Effector memory CD8-positive, alpha-beta T cell (primary cell): ENCODE results near the gene TMEM30B.

ENCODE experiments used
- ATAC-seq: fragments of 150-1000 bp; cut with Tn5 transposase; replicated peaks from 2 replicates; pipeline ENCODE4 v1.10.0; 2021; ENCODE audit warnings: mild to moderate bottlenecking, moderate library complexity
- DNase-seq, 3 experiments: peaks; one replicate each; pipeline ENCODE4 v3.0.0; 2021
- H3K27ac Mint-ChIP-seq, 2 donors: one replicate each; pipeline ENCODE4 v1.8.0; 2022; ENCODE audit warnings: mild to moderate bottlenecking in 2 of 2, mixed read lengths in 2 of 2, moderate library complexity in 2 of 2
- H3K27me3 Mint-ChIP-seq, 2 donors: one replicate each; pipeline ENCODE4 v1.8.0; 2022; ENCODE audit warnings: mixed read lengths in 2 of 2
- H3K36me3 Mint-ChIP-seq: one replicate; pipeline ENCODE4 v1.8.0; 2022; ENCODE audit warnings: mild to moderate bottlenecking, moderate library complexity, mixed read lengths; ENCODE audit not compliant: insufficient read depth
- H3K4me1 Mint-ChIP-seq, 2 donors: one replicate each; pipeline ENCODE4 v1.8.0; 2022; ENCODE audit warnings: low read depth in 2 of 2, mixed read lengths in 2 of 2
- H3K4me3 Mint-ChIP-seq, 2 donors: one replicate each; pipeline ENCODE4 v1.8.0; 2022; ENCODE audit warnings: mild to moderate bottlenecking in 2 of 2, mixed read lengths in 2 of 2, moderate library complexity in 2 of 2
- H3K9me3 Mint-ChIP-seq, 2 donors: one replicate each; pipeline ENCODE4 v1.8.0; 2022; ENCODE audit warnings: mixed read lengths in 2 of 2
- total RNA-seq, 9 experiments: gene quantifications; one replicate each; lab custom pipeline; 2026; lab: John Stamatoyannopoulos, UW

The TMEM30B gene
- 3.1 to 13.5 (median 6.0) reads per million in 9 experiments for total RNA-seq

- Mint-ChIP-seq H3K27me3 (no peaks in the 10 kb centered on the region), H3K4me1 (peaks cover 22 to 31% of the 10 kb centered on the region in 2 donors)
- peak; percentile 21 for ATAC-seq
These were observed at the start of gene TMEM30B for GRCh38 chr14:61281186-61281947. Gene TMEM30B, minus strand, starts transcription at chr14:61281338. Its CDS starts 191 bp downstream, at chr14:61281147.

GRCh38 chr14:61330511-61330910 is 49.4 kb upstream of the TMEM30B start:
- ATAC-seq (peak; percentile 31), DNase-seq (no peak)
- Mint-ChIP-seq H3K9me3 (no peaks in the 10 kb centered on the region), H3K27ac (peak overlapping the region; percentile 93), H3K36me3 (peaks cover 50% of the 10 kb centered on the region), H3K27me3 (no peaks in the 10 kb centered on the region), H3K4me3 (no peak overlapping the region), H3K4me1 (peaks cover 63 to 80% of the 10 kb centered on the region in 2 donors)

More at GRCh38 chr14:61281186-61281947, at the start of gene TMEM30B:
- H3K36me3 Mint-ChIP-seq, result peaks cover 9% of the 10 kb centered on the region
- peak in 2 of 3 experiments; percentile 10 to 24 for DNase-seq
- H3K9me3 Mint-ChIP-seq, result no peaks in the 10 kb centered on the region
- peak within 1 kb of the TSS; percentile 91 to 97 for H3K27ac Mint-ChIP-seq
- H3K4me3 Mint-ChIP-seq, result peak within 1 kb of the TSS; percentile 93 to 96

GRCh38 chr14:61329478-61330051 is 48.4 kb upstream of the TMEM30B start:
- Mint-ChIP-seq H3K36me3 (peaks cover 49% of the 10 kb centered on the region), H3K27me3 (no peaks in the 10 kb centered on the region), H3K4me3 (no peak overlapping the region), H3K9me3 (no peaks in the 10 kb centered on the region), H3K4me1 (peaks cover 65 to 80% of the 10 kb centered on the region in 2 donors), H3K27ac (peak overlapping the region; percentile 93)
- ATAC-seq (no peak), DNase-seq (no peak)

- DNase-seq (no peak), ATAC-seq (no peak)
- H3K27me3 Mint-ChIP-seq, result no peaks in the 10 kb centered on the region
- peaks cover 47% of the 10 kb centered on the region for H3K36me3 Mint-ChIP-seq
- peaks cover 61 to 76% of the 10 kb centered on the region in 2 donors for H3K4me1 Mint-ChIP-seq
- peak overlapping the region; percentile 93 for H3K27ac Mint-ChIP-seq
- no peak overlapping the region for H3K4me3 Mint-ChIP-seq
- H3K9me3 Mint-ChIP-seq, result no peaks in the 10 kb centered on the region
These were observed 47.6 kb upstream of the TMEM30B start for GRCh38 chr14:61328626-61329262.

- Mint-ChIP-seq H3K36me3 (peaks cover 62% of the 10 kb centered on the region), H3K4me1 (peaks cover 49 to 59% of the 10 kb centered on the region in 2 donors), H3K9me3 (no peaks in the 10 kb centered on the region), H3K27ac (peak overlapping the region; percentile 93), H3K4me3 (no peak overlapping the region), H3K27me3 (no peaks in the 10 kb centered on the region)
- no peak for ATAC-seq
- no peak for DNase-seq
These were observed 45.7 kb upstream of the TMEM30B start for GRCh38 chr14:61326847-61327246.

GRCh38 chr14:61326146-61326545 is 45.0 kb upstream of the TMEM30B start:
- Mint-ChIP-seq H3K27me3 (no peaks in the 10 kb centered on the region), H3K27ac (peak overlapping the region; percentile 93), H3K4me1 (peaks cover 47 to 57% of the 10 kb centered on the region in 2 donors), H3K4me3 (no peak overlapping the region), H3K9me3 (no peaks in the 10 kb centered on the region), H3K36me3 (peaks cover 62% of the 10 kb centered on the region)
- ATAC-seq (no peak), DNase-seq (no peak)

- DNase-seq (no peak), ATAC-seq (no peak)
- H3K27me3 Mint-ChIP-seq, result no peaks in the 10 kb centered on the region
- no peak overlapping the region for H3K4me3 Mint-ChIP-seq
- no peaks in the 10 kb centered on the region for H3K9me3 Mint-ChIP-seq
- peaks cover 42 to 51% of the 10 kb centered on the region in 2 donors for H3K4me1 Mint-ChIP-seq
- H3K36me3 Mint-ChIP-seq, result peaks cover 62% of the 10 kb centered on the region
- H3K27ac Mint-ChIP-seq, result peak overlapping the region; percentile 93 to 95
These were observed 44.0 kb upstream of the TMEM30B start for GRCh38 chr14:61325166-61325565.

GRCh38 chr14:61323970-61324369 is 42.8 kb upstream of the TMEM30B start:
- peaks cover 32 to 40% of the 10 kb centered on the region in 2 donors for H3K4me1 Mint-ChIP-seq
- ATAC-seq (no peak), DNase-seq (no peak)
- no peaks in the 10 kb centered on the region for H3K27me3 Mint-ChIP-seq
- H3K36me3 Mint-ChIP-seq, result peaks cover 50% of the 10 kb centered on the region
- no peaks in the 10 kb centered on the region for H3K9me3 Mint-ChIP-seq
- no peak overlapping the region for H3K4me3 Mint-ChIP-seq
- peak overlapping the region; percentile 93 to 95 for H3K27ac Mint-ChIP-seq

- Mint-ChIP-seq H3K36me3 (peaks cover 39% of the 10 kb centered on the region), H3K9me3 (no peaks in the 10 kb centered on the region), H3K4me3 (no peak overlapping the region), H3K27ac (peak overlapping the region; percentile 93 to 95), H3K4me1 (peaks cover 27 to 31% of the 10 kb centered on the region in 2 donors), H3K27me3 (no peaks in the 10 kb centered on the region)
- ATAC-seq (peak; percentile 36), DNase-seq (no peak)
These were observed 41.7 kb upstream of the TMEM30B start for GRCh38 chr14:61322799-61323290.

GRCh38 chr14:61322011-61322798 is 41.1 kb upstream of the TMEM30B start:
- H3K27ac Mint-ChIP-seq, result peak overlapping the region; percentile 93 to 95
- no peaks in the 10 kb centered on the region for H3K9me3 Mint-ChIP-seq
- H3K36me3 Mint-ChIP-seq, result peaks cover 39% of the 10 kb centered on the region
- H3K27me3 Mint-ChIP-seq, result no peaks in the 10 kb centered on the region
- DNase-seq (no peak), ATAC-seq (peak; percentile 16)
- H3K4me3 Mint-ChIP-seq, result no peak overlapping the region
- H3K4me1 Mint-ChIP-seq, result peaks cover 23 to 24% of the 10 kb centered on the region in 2 donors

- Mint-ChIP-seq H3K27me3 (no peaks in the 10 kb centered on the region), H3K27ac (peak within 1 kb of the TSS; percentile 93 to 95), H3K9me3 (no peaks in the 10 kb centered on the region), H3K36me3 (peaks cover 39% of the 10 kb centered on the region), H3K4me3 (no peak within 1 kb of the TSS), H3K4me1 (peaks cover 18 to 19% of the 10 kb centered on the region in 2 donors)
- DNase-seq (peak; percentile 78 to 80 (median 80)), ATAC-seq (peak; percentile 77)
These were observed 40.4 kb upstream of the TMEM30B start, which contains the start of gene PRKCH for GRCh38 chr14:61321385-61322010. Gene PRKCH, plus strand, starts transcription at chr14:61321579. Its CDS starts 523 bp downstream, at chr14:61322102.

- Mint-ChIP-seq H3K27me3 (no peaks in the 10 kb centered on the region), H3K4me1 (peaks cover 14 to 15% of the 10 kb centered on the region in 2 donors), H3K9me3 (no peaks in the 10 kb centered on the region), H3K27ac (peak overlapping the region; percentile 93 to 95), H3K36me3 (peaks cover 39% of the 10 kb centered on the region), H3K4me3 (no peak overlapping the region)
- no peak for DNase-seq
- ATAC-seq, result no peak
These were observed 39.8 kb upstream of the TMEM30B start for GRCh38 chr14:61320806-61321384.
